ENCODE measurements around the gene FEM1A.

DNA sequence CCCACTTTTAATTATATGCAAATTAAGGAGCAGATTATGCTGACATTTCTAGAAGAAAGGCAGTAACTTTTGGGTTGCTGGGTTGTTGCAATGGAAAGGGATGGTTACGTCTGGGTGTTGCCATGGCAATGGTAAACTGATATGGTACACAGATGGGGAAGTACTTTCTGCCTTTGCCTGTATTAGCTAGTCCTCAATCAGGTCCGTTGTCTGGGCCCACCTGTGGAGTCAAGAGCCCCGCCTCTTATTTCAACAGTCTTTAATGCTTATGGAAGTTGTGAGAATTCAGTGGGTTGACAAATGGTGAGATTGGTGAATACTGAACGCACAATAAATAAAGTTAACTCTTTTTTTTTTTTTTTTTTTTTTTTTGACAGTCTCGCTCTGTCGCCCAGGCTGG, 37.3 kb upstream of the FEM1A start:
- TF ChIP-seq POLR2A (IDR thresholded peaks at IDR 0.05; ENCODE audit: low read depth, low read length) (no peak), POLR2AphosphoS5 (IDR thresholded peaks at IDR 0.05; ENCODE audit: low read depth, low read length) (no peak)
